HL-60 (cell line): ENCODE results near the gene ACSF3.

Experiments
- DNase-seq, 2 experiments: peaks; one replicate each; pipeline ENCODE4 v3.0.0-alpha.2; 2010 to 2020; ENCODE audit warnings: low read depth in 1 of 2, low spot score in 1 of 2
- H3K27ac ChIP-seq: fragments of 250-450 bp; sonication (Bioruptor Pico); replicated peaks from 2 replicates; pipeline ENCODE4 v1.5.1; 2020; ENCODE audit warnings: mild to moderate bottlenecking, moderate library complexity
- H3K27me3 ChIP-seq: fragments of 250-450 bp; sonication (Bioruptor Pico); 2 replicates; pipeline ENCODE4 v1.5.1; 2021; ENCODE audit warnings: mild to moderate bottlenecking, moderate library complexity; ENCODE audit not compliant: insufficient read depth, poor library complexity, severe bottlenecking
- H3K4me3 ChIP-seq: replicated peaks from 2 replicates; pipeline ENCODE4 v1.5.1; 2011; ENCODE audit warnings: mild to moderate bottlenecking, control low read depth, low read length; ENCODE audit not compliant: insufficient read depth
- GABPA ChIP-seq: IDR thresholded peaks from 2 replicates; pipeline ENCODE4 v1.6.1; 2012; ENCODE audit warnings: low read depth
- POLR2AphosphoS5 ChIP-seq: IDR thresholded peaks from 2 replicates; pipeline ENCODE4 v1.6.1; 2012; ENCODE audit warnings: low read depth
- SPI1 ChIP-seq: IDR thresholded peaks from 2 replicates; pipeline ENCODE4 v1.6.1; 2012; ENCODE audit warnings: low read depth, mild to moderate bottlenecking, borderline replicate concordance
- TF ChIP-seq, protein P1 (sequence below): IDR thresholded peaks from one replicate; pipeline ENCODE4 v1.5.1; 2011; ENCODE audit warnings: low read length, control low read depth, inconsistent platforms; ENCODE audit not compliant: insufficient read depth
- TF ChIP-seq, protein P2 (sequence below): IDR thresholded peaks from 2 replicates; pipeline ENCODE4 v1.6.1; 2012; ENCODE audit warnings: low read depth; ENCODE audit not compliant: insufficient replicate concordance

Gene ACSF3

DNA sequence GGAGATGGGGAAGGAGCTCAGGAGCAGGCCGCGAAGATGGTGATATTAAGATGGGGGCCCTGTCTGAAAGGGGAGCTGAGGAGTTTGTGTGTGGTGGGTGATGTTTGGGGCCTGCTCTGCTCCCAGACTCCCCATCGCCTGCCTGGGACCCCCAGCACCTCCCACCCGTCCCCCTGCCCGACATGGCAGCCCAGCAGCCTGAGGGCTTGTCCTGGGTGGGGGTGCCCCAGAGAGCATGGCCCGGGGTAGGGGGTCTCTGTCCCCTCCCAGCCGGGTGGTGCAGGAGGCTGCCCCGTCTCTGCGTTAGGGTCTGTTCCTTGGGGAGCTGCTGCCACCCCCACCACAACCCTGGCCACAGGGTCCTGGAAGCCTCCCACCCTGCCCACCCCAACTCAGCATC lies 83.1 kb downstream of the ACSF3 start:
- no peak for DNase-seq
- TF ChIP-seq POLR2AphosphoS5 (no peak), GABPA (no peak), SPI1 (no peak)
- TF ChIP-seq, protein P1, sequence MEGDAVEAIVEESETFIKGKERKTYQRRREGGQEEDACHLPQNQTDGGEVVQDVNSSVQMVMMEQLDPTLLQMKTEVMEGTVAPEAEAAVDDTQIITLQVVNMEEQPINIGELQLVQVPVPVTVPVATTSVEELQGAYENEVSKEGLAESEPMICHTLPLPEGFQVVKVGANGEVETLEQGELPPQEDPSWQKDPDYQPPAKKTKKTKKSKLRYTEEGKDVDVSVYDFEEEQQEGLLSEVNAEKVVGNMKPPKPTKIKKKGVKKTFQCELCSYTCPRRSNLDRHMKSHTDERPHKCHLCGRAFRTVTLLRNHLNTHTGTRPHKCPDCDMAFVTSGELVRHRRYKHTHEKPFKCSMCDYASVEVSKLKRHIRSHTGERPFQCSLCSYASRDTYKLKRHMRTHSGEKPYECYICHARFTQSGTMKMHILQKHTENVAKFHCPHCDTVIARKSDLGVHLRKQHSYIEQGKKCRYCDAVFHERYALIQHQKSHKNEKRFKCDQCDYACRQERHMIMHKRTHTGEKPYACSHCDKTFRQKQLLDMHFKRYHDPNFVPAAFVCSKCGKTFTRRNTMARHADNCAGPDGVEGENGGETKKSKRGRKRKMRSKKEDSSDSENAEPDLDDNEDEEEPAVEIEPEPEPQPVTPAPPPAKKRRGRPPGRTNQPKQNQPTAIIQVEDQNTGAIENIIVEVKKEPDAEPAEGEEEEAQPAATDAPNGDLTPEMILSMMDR = no peak
- TF ChIP-seq, protein P2, sequence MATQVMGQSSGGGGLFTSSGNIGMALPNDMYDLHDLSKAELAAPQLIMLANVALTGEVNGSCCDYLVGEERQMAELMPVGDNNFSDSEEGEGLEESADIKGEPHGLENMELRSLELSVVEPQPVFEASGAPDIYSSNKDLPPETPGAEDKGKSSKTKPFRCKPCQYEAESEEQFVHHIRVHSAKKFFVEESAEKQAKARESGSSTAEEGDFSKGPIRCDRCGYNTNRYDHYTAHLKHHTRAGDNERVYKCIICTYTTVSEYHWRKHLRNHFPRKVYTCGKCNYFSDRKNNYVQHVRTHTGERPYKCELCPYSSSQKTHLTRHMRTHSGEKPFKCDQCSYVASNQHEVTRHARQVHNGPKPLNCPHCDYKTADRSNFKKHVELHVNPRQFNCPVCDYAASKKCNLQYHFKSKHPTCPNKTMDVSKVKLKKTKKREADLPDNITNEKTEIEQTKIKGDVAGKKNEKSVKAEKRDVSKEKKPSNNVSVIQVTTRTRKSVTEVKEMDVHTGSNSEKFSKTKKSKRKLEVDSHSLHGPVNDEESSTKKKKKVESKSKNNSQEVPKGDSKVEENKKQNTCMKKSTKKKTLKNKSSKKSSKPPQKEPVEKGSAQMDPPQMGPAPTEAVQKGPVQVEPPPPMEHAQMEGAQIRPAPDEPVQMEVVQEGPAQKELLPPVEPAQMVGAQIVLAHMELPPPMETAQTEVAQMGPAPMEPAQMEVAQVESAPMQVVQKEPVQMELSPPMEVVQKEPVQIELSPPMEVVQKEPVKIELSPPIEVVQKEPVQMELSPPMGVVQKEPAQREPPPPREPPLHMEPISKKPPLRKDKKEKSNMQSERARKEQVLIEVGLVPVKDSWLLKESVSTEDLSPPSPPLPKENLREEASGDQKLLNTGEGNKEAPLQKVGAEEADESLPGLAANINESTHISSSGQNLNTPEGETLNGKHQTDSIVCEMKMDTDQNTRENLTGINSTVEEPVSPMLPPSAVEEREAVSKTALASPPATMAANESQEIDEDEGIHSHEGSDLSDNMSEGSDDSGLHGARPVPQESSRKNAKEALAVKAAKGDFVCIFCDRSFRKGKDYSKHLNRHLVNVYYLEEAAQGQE = no peak
- Histone ChIP-seq H3K27ac (no peak overlapping the region), H3K4me3 (no peak overlapping the region), H3K27me3 (no peaks in the 10 kb centered on the region)

DNA sequence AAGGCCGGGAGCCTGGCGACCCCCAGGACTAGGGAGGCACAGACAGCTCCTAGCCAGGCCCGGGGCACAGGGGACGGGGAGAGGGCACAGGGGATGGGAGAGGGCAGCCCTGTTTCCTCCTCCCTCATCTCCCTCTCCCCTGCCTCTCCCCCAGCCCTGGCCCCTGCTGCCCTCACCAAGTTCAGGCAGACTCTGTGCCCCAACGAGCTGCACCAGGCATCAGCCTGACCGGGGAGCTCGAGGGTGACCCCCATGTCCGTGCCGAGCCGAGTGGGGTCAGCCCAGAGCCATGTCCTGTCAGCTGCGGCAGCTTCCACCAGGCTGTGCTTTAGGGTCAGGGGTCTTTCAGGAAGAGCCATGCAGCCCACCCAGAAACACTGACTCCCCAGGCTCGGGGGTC lies 83.8 kb downstream of the ACSF3 start:
- H3K27ac ChIP-seq = no peak overlapping the region
- no peaks in the 10 kb centered on the region for H3K27me3 ChIP-seq
- DNase-seq = no peak
- no peak for TF ChIP-seq POLR2AphosphoS5
- TF ChIP-seq, protein P2 = no peak
- TF ChIP-seq SPI1 = no peak
- TF ChIP-seq, protein P1 = no peak
- TF ChIP-seq GABPA = no peak
- H3K4me3 ChIP-seq = no peak overlapping the region

DNA sequence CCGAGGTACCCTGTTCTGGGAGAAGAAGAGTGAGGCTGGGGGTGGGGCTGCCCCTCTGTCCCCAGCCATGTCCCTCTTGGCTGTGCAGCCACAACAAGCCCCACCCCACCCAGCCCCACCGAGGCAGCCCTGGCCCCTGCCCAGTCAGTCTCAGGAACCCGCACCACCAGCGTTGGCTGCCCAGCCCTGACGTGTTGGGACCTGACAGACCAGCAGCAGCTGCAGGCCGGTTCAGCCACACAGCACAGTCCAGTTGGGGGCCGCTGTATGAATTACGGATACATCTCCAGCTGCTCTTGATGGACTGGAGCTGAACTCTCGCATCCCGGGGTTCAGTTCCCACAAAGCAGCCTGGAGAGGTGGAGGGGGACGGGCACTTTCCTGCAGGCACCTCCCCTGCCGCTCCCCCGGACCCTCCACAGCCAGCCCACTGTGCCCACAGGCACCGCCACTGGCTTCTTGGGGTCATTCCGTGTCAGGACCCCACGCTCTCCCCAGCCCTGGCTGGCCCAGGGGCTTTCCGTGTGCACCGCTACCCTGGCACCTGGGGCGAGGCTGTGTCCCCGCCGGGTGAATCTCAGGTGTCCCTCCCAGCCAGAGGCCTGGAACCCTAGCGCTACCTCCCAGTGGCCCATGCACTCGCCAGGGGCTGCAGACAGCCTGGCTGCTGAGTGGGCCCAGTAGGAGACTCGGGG lies 84.9 kb downstream of the ACSF3 start:
- no peak for DNase-seq
- no peak overlapping the region for H3K4me3 ChIP-seq
- H3K27ac ChIP-seq = no peak overlapping the region
- no peak for TF ChIP-seq GABPA
- no peaks in the 10 kb centered on the region for H3K27me3 ChIP-seq

DNA sequence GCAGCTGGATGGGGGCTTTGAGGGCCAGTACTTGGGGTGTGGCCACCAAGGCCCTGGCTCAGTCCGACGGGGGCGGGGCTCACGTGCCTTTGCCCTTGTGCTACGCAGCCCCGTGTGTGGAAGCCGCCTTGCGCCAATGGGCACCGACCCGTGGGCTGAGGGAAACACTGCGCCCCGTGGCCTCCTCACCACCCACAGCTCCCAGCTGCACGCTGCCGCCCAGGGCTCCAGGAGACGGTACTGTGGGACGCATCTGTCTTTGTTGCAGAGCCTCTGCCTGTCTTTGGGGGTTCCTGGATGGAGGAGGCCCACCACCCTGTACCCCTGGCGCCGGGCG lies 85.5 kb downstream of the ACSF3 start:
- no peak for DNase-seq
- Histone ChIP-seq H3K27ac (no peak overlapping the region), H3K4me3 (no peak overlapping the region), H3K27me3 (no peaks in the 10 kb centered on the region)
- TF ChIP-seq, protein P2 = no peak
- TF ChIP-seq SPI1 = no peak
- no peak for TF ChIP-seq POLR2AphosphoS5
- no peak for TF ChIP-seq GABPA
- TF ChIP-seq, protein P1 = no peak
